ENCODE results near the gene ZNF286A. TPM values are rescaled to one million over a fixed set of nuclear protein-coding genes. Genes with fewer than 3 reads are reported as not detected.
"Not testable (repeated sequence)": the region's sequence is repeated elsewhere in the genome, so short reads cannot be mapped to it uniquely, and the experiment has no call there.

Gene ZNF286A
- total RNA-seq, 1 donor from 2014 or later = 28.8 TPM

GRCh38 chr17:15768865-15769533 lies 69.4 kb downstream of the ZNF286A start:
- DNase-seq (ENCODE audit: low read depth, low spot score) = not testable (repeated sequence)

Other genes with a start within 250 kb of the ZNF286A start
- gene CDRT4, start 232.1 kb upstream of the ZNF286A start, total RNA-seq = 1.7 and 2.9 TPM in 2 replicates
- gene TVP23C, start 136.3 kb upstream of the ZNF286A start, total RNA-seq = 17.7 and 20.7 TPM in 2 replicates
- gene FBXW10B, start 80.0 kb upstream of the ZNF286A start, total RNA-seq = 0.21 and 0.59 TPM in 2 replicates
- 46.4 and 60.5 TPM in 2 replicates for gene TRIM16, start 15.4 kb upstream of the ZNF286A start, total RNA-seq
- gene TBC1D26, start 32.5 kb downstream of the ZNF286A start, total RNA-seq = not detected in 2 replicates
- 8.0 and 9.5 TPM in 2 replicates for gene ADORA2B, start 245.4 kb downstream of the ZNF286A start, total RNA-seq

Data from pulmonary artery endothelial cell (primary cell).